ENCODE measurements around the gene SIGLEC10. TPM values are rescaled to one million over a fixed set of nuclear protein-coding genes. Genes with fewer than 3 reads are reported as not detected.

The SIGLEC10 gene
- total RNA-seq, 1 experiment from 2014 or later, result not detected

- DNase-seq (ENCODE audit: low spot score), result no peak
These were observed 21.3 kb downstream of the SIGLEC10 start for GRCh38 chr19:51396175-51396574.

- DNase-seq (ENCODE audit: low spot score), result peak; percentile 100
These were observed 23.2 kb downstream of the SIGLEC10 start for GRCh38 chr19:51394050-51394836.

GRCh38 chr19:51392701-51393100, 24.7 kb downstream of the SIGLEC10 start:
- DNase-seq (ENCODE audit: low spot score), result no peak

- DNase-seq (ENCODE audit: low spot score), result no peak
These were observed 26.3 kb downstream of the SIGLEC10 start for GRCh38 chr19:51391073-51391611.

GRCh38 chr19:51389143-51389542, 28.3 kb downstream of the SIGLEC10 start:
- no peak for DNase-seq (ENCODE audit: low spot score)

GRCh38 chr19:51387924-51388389, 29.5 kb downstream of the SIGLEC10 start, which contains the start of gene LIM2:
Gene LIM2 (minus strand): TSS chr19:51387974. CDS start chr19:51387443, 531 bp downstream.
- no peak for DNase-seq (ENCODE audit: low spot score)

- DNase-seq (ENCODE audit: low spot score), result no peak
These were observed 30.4 kb downstream of the SIGLEC10 start for GRCh38 chr19:51386882-51387520.

GRCh38 chr19:51382004-51382403, 35.4 kb downstream of the SIGLEC10 start:
- DNase-seq (ENCODE audit: low spot score), result no peak

- no peak for DNase-seq (ENCODE audit: low spot score)
These were observed 37.1 kb downstream of the SIGLEC10 start for GRCh38 chr19:51380379-51380778.

GRCh38 chr19:51377422-51377821, 40.0 kb downstream of the SIGLEC10 start:
- no peak for DNase-seq (ENCODE audit: low spot score)

- no peak for DNase-seq (ENCODE audit: low spot score)
These were observed 41.8 kb downstream of the SIGLEC10 start for GRCh38 chr19:51375504-51376221.

- DNase-seq (ENCODE audit: low spot score), result no peak
These were observed 44.6 kb downstream of the SIGLEC10 start, which contains the start of gene NKG7 for GRCh38 chr19:51372649-51373504. Gene NKG7 (minus strand): TSS chr19:51372654. CDS start chr19:51372535, 119 bp downstream.

GRCh38 chr19:51372021-51372648, 45.3 kb downstream of the SIGLEC10 start:
- no peak for DNase-seq (ENCODE audit: low spot score)

- no peak for DNase-seq (ENCODE audit: low spot score)
These were observed 46.2 kb downstream of the SIGLEC10 start for GRCh38 chr19:51371186-51371690.

- no peak for DNase-seq (ENCODE audit: low spot score)
These were observed 47.2 kb downstream of the SIGLEC10 start for GRCh38 chr19:51370230-51370629.

- no peak for DNase-seq (ENCODE audit: low spot score)
These were observed 48.8 kb downstream of the SIGLEC10 start, which contains the start of gene CLDND2 for GRCh38 chr19:51368366-51369282. Gene CLDND2 (minus strand): TSS chr19:51369003. CDS start chr19:51368577, 426 bp downstream.

GRCh38 chr19:51367565-51368365, 49.7 kb downstream of the SIGLEC10 start:
- peak; percentile 100 for DNase-seq (ENCODE audit: low spot score)

- DNase-seq (ENCODE audit: low spot score), result no peak
These were observed 50.2 kb downstream of the SIGLEC10 start for GRCh38 chr19:51367255-51367564.

Data from HT-29 (cell line).